BLaER1 (cell line): ENCODE data around the gene HMGB4.

Source experiments
- H3K27ac ChIP-seq: shearing (Covaris generic); formaldehyde crosslinking; 2 replicates; pipeline ENCODE4 v1.8.1; 2022
- H3K27me3 ChIP-seq: shearing (Covaris generic); formaldehyde crosslinking; 2 replicates; pipeline ENCODE4 v1.8.1; 2022
- H3K36me3 ChIP-seq: shearing (Covaris generic); formaldehyde crosslinking; 2 replicates; pipeline ENCODE4 v1.8.1; 2022
- H3K4me1 ChIP-seq: shearing (Covaris generic); formaldehyde crosslinking; 2 replicates; pipeline ENCODE4 v1.8.1; 2022
- H3K4me2 ChIP-seq: shearing (Covaris generic); formaldehyde crosslinking; 2 replicates; pipeline ENCODE4 v1.8.1; 2022
- H3K4me3 ChIP-seq: shearing (Covaris generic); formaldehyde crosslinking; 2 replicates; pipeline ENCODE4 v1.8.1; 2022
- H3K9ac ChIP-seq: shearing (Covaris generic); formaldehyde crosslinking; 2 replicates; pipeline ENCODE4 v1.8.1; 2022
- H3K9me3 ChIP-seq: shearing (Covaris generic); formaldehyde crosslinking; 2 replicates; pipeline ENCODE4 v1.8.1; 2022
- H4K20me1 ChIP-seq: shearing (Covaris generic); formaldehyde crosslinking; 2 replicates; pipeline ENCODE4 v1.8.1; 2022
- Cebpa-rat ChIP-seq: shearing (Covaris generic); IDR thresholded peaks from 2 replicates; pipeline ENCODE4 v1.8.1; 2022

The HMGB4 gene

DNA sequence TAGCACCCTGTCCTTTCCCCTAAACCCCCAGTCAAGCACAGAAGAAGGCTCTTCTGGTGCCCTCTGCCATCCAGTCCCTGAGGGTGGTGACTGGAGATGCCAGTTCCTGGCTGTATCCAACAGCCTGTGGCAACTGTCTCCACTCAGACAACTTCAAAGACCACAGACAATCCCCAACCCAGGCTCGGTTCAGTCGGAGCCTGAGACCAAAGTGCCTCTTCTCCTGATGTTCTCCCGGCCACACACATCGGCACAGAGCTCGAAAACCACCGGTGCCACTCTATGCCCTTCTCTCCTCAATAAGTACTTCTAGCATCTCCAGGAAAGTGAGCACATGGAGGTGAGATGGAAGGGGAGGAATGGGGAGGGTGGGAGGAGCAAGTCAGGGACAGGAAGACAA lies 39.6 kb upstream of the HMGB4 start:
- H3K9ac ChIP-seq, result no peak overlapping the region
- no peaks in the 10 kb centered on the region for H3K36me3 ChIP-seq
- no peak overlapping the region for H3K27ac ChIP-seq
- peaks cover 12% of the 10 kb centered on the region for H3K9me3 ChIP-seq
- no peaks in the 10 kb centered on the region for H3K4me1 ChIP-seq
- H3K4me2 ChIP-seq, result no peak overlapping the region
- H3K4me3 ChIP-seq, result no peak overlapping the region
- no peak for TF ChIP-seq Cebpa-rat
- H4K20me1 ChIP-seq, result no peaks in the 10 kb centered on the region
- H3K27me3 ChIP-seq, result no peaks in the 10 kb centered on the region

- H3K9ac ChIP-seq, result no peak overlapping the region
- H4K20me1 ChIP-seq, result no peaks in the 10 kb centered on the region
- H3K4me1 ChIP-seq, result no peaks in the 10 kb centered on the region
- no peak overlapping the region for H3K27ac ChIP-seq
- H3K4me2 ChIP-seq, result no peak overlapping the region
- H3K9me3 ChIP-seq, result peaks cover 19% of the 10 kb centered on the region
- H3K4me3 ChIP-seq, result no peak overlapping the region
- no peak for TF ChIP-seq Cebpa-rat
- H3K27me3 ChIP-seq, result no peaks in the 10 kb centered on the region
- no peaks in the 10 kb centered on the region for H3K36me3 ChIP-seq
These were observed 38.9 kb upstream of the HMGB4 start for GRCh38 chr1:33824971-33825370.

- no peak overlapping the region for H3K4me2 ChIP-seq
- no peaks in the 10 kb centered on the region for H3K4me1 ChIP-seq
- H3K36me3 ChIP-seq, result no peaks in the 10 kb centered on the region
- H3K4me3 ChIP-seq, result no peak overlapping the region
- no peaks in the 10 kb centered on the region for H4K20me1 ChIP-seq
- H3K27ac ChIP-seq, result no peak overlapping the region
- peaks cover 19% of the 10 kb centered on the region for H3K9me3 ChIP-seq
- H3K27me3 ChIP-seq, result no peaks in the 10 kb centered on the region
- no peak overlapping the region for H3K9ac ChIP-seq
- no peak for TF ChIP-seq Cebpa-rat
These were observed 38.4 kb upstream of the HMGB4 start for GRCh38 chr1:33825506-33825905.

DNA sequence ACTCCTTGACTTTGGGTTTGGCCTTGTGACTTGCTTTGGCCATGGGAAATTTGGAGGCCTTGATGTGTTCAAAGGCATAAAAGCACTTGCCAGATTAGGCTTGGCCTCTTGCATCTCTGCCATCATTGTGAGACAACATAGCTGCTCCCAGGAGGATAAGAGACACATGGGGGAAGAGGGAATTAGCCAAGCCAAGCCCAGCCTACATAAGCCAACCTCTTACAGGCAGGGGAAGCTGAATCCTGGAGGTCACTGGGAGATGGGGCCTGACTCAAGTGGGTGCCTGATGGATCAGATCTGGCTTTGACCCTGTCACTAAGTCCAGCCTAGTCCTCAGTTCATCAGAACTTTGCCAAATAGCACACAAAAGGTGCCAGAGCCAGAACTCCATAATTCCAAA lies 37.6 kb upstream of the HMGB4 start:
- no peak overlapping the region for H3K9ac ChIP-seq
- TF ChIP-seq Cebpa-rat, result no peak

DNA sequence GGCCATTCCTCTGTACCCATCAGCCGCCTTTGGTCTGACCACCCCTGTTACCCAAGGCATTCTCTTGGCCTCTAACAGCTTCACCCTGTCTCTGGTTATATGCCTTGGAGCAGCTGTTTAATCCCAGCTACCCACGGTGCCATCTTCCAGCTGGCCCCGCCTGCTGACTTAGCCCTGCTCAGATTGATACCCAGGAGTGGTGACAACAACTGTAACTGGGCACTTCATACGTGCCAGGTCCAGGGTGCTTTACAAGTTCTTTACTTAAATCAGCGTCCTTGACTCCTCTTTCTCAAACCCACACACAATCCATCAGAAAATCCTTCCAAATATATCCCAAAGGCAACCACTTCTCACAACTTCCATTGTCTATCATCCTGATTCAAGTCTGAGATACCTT lies 37.2 kb upstream of the HMGB4 start:
- H3K9ac ChIP-seq, result no peak overlapping the region
- H3K9me3 ChIP-seq, result peaks cover 19% of the 10 kb centered on the region
- H4K20me1 ChIP-seq, result no peaks in the 10 kb centered on the region
- no peak for TF ChIP-seq Cebpa-rat
- no peaks in the 10 kb centered on the region for H3K36me3 ChIP-seq
- H3K4me1 ChIP-seq, result no peaks in the 10 kb centered on the region
- H3K27me3 ChIP-seq, result no peaks in the 10 kb centered on the region
- no peak overlapping the region for H3K27ac ChIP-seq
- H3K4me2 ChIP-seq, result no peak overlapping the region
- H3K4me3 ChIP-seq, result no peak overlapping the region

More for the DNA sequence above, 37.6 kb upstream of the HMGB4 start:
- Histone ChIP-seq H3K36me3 (no peaks in the 10 kb centered on the region), H4K20me1 (no peaks in the 10 kb centered on the region), H3K4me1 (no peaks in the 10 kb centered on the region), H3K27me3 (no peaks in the 10 kb centered on the region), H3K27ac (no peak overlapping the region), H3K4me2 (no peak overlapping the region), H3K9me3 (peaks cover 19% of the 10 kb centered on the region), H3K4me3 (no peak overlapping the region)

- Histone ChIP-seq H3K27ac (no peak overlapping the region), H3K9me3 (peaks cover 19% of the 10 kb centered on the region), H3K36me3 (no peaks in the 10 kb centered on the region), H3K27me3 (no peaks in the 10 kb centered on the region), H3K4me2 (no peak overlapping the region), H3K4me3 (no peak overlapping the region), H3K9ac (no peak overlapping the region), H3K4me1 (no peaks in the 10 kb centered on the region), H4K20me1 (no peaks in the 10 kb centered on the region)
- TF ChIP-seq Cebpa-rat, result no peak
These were observed 35.8 kb upstream of the HMGB4 start for GRCh38 chr1:33828059-33828458.

DNA sequence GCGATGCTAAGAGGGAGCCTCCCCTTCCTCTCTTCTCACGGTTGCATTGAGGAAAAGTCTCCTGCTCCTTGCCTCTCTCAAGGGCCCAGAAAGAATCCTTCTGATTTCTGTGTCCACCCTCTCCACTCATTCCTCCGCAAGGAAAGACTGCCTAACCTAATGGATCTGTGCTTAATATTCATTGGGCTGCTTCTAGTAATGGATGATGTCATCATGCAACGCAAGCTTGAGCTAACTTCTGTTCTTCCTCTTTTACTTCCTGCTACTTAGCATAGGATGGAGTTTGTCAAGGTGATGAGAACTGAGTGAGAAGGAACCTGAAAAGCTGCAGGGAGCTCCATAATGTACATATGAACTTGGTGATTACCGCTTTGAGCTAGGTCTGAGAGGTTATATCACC lies 35.2 kb upstream of the HMGB4 start:
- Histone ChIP-seq H3K4me2 (no peak overlapping the region), H3K27me3 (no peaks in the 10 kb centered on the region), H3K9me3 (peaks cover 19% of the 10 kb centered on the region), H3K27ac (no peak overlapping the region), H3K4me1 (no peaks in the 10 kb centered on the region), H4K20me1 (no peaks in the 10 kb centered on the region), H3K4me3 (no peak overlapping the region), H3K36me3 (no peaks in the 10 kb centered on the region), H3K9ac (no peak overlapping the region)
- TF ChIP-seq Cebpa-rat, result no peak

DNA sequence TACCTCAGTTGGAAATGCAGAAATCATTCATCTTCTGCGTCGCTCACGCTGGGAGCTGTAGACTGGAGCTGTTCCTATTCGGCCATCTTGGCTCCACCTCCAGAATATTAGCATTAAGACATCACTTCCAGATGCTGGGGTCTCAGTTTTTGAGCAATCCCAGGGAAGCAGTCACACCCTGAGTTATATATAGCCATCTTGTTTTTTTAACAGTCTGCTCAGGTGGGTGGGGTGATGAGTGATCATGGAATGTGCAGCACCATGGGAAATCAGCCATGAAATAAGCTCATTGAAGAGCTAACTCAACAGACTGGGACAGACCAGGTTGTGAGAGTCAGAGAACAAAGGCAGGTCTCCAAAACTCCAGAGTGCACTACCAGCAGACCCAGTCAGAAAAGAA lies 27.0 kb upstream of the HMGB4 start:
- Histone ChIP-seq H3K4me1 (no peaks in the 10 kb centered on the region), H3K9me3 (no peaks in the 10 kb centered on the region), H3K27me3 (no peaks in the 10 kb centered on the region), H3K4me3 (no peak overlapping the region), H3K9ac (no peak overlapping the region), H3K27ac (no peak overlapping the region), H3K36me3 (no peaks in the 10 kb centered on the region), H3K4me2 (no peak overlapping the region), H4K20me1 (no peaks in the 10 kb centered on the region)
- no peak for TF ChIP-seq Cebpa-rat

DNA sequence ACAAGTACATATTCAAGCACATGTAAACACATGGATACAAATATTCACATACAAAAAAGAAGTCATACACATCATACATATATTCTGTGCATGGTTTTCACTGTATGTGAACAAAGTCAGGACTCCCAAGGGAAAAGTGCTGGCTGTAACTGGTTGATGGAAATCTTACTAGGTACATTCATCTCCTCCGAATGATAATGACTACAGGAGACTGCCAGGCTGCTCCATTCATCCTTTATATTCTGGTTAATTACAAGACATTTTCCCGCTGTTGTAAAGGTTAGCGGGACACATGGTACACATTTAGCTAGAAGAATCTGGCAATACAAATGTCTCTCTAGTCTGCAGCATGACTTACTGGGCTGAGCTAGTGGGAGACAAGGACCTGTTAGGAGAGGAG lies 26.2 kb upstream of the HMGB4 start:
- H3K9me3 ChIP-seq, result no peaks in the 10 kb centered on the region
- H3K27ac ChIP-seq, result no peak overlapping the region
- no peak overlapping the region for H3K9ac ChIP-seq
- TF ChIP-seq Cebpa-rat, result no peak
- H3K36me3 ChIP-seq, result no peaks in the 10 kb centered on the region
- H3K27me3 ChIP-seq, result no peaks in the 10 kb centered on the region
- no peaks in the 10 kb centered on the region for H3K4me1 ChIP-seq
- no peaks in the 10 kb centered on the region for H4K20me1 ChIP-seq
- no peak overlapping the region for H3K4me2 ChIP-seq
- no peak overlapping the region for H3K4me3 ChIP-seq

- no peak overlapping the region for H3K4me2 ChIP-seq
- H3K27ac ChIP-seq, result no peak overlapping the region
- no peaks in the 10 kb centered on the region for H3K4me1 ChIP-seq
- no peaks in the 10 kb centered on the region for H3K9me3 ChIP-seq
- H3K9ac ChIP-seq, result no peak overlapping the region
- H3K4me3 ChIP-seq, result no peak overlapping the region
- H3K36me3 ChIP-seq, result no peaks in the 10 kb centered on the region
- no peak for TF ChIP-seq Cebpa-rat
- H4K20me1 ChIP-seq, result no peaks in the 10 kb centered on the region
- H3K27me3 ChIP-seq, result no peaks in the 10 kb centered on the region
These were observed 22.4 kb upstream of the HMGB4 start for GRCh38 chr1:33841494-33841893.

GRCh38 chr1:33842348-33842747 lies 21.5 kb upstream of the HMGB4 start:
- no peak overlapping the region for H3K4me2 ChIP-seq
- no peak overlapping the region for H3K9ac ChIP-seq
- H3K4me1 ChIP-seq, result no peaks in the 10 kb centered on the region
- H4K20me1 ChIP-seq, result no peaks in the 10 kb centered on the region
- no peaks in the 10 kb centered on the region for H3K9me3 ChIP-seq
- H3K27ac ChIP-seq, result no peak overlapping the region
- TF ChIP-seq Cebpa-rat, result no peak
- H3K27me3 ChIP-seq, result no peaks in the 10 kb centered on the region
- no peak overlapping the region for H3K4me3 ChIP-seq
- H3K36me3 ChIP-seq, result no peaks in the 10 kb centered on the region
